ENCODE results near the gene CYTH4.

GRCh38 chr22:37284805-37285355, 2.6 kb downstream of the CYTH4 start:
- TF ChIP-seq ZNF274 (IDR thresholded peaks at IDR 0.05; ENCODE audit: low read depth, low read length), result no peak
- TF ChIP-seq YY1 (IDR thresholded peaks at IDR 0.05; ENCODE audit: insufficient read depth, insufficient read length), result no peak
